Breast epithelium (tissue), 4 donors: ENCODE results near the gene KCNAB3. TPM values are rescaled to one million over a fixed set of nuclear protein-coding genes. Genes with fewer than 3 reads are reported as not detected.

ENCODE experiments used
- DNase-seq, 2 donors: peaks; one replicate each; pipeline ENCODE4 v3.0.0-alpha.2; 2019; ENCODE audit warnings: low spot score in 2 of 2
- H3K27ac ChIP-seq, 2 donors: fragments of 200-600 bp; sonication (generic) in 1 of 2; one replicate each; pipeline ENCODE4 v1.5.1; 2016 to 2019; ENCODE audit warnings: mild to moderate bottlenecking in 1 of 2
- H3K27me3 ChIP-seq, 2 donors: fragments of 200-600 bp; sonication (generic) in 1 of 2; one replicate each; pipeline versions ENCODE4 v1.5.1 to v1.6.0; 2017 to 2019; ENCODE audit warnings: control low read depth in 1 of 2, mild to moderate bottlenecking in 1 of 2
- H3K36me3 ChIP-seq: fragments of 200-600 bp; one replicate; pipeline ENCODE4 v1.5.1; 2019
- H3K4me1 ChIP-seq, 2 donors: fragments of 200-600 bp; sonication (generic); one replicate each; pipeline ENCODE4 v1.5.1; 2016 to 2019; ENCODE audit warnings: control low read depth in 1 of 2
- H3K4me3 ChIP-seq, 3 donors: fragments of 200-600 bp; sonication (generic); 1 replicate in 2 of 3; 2 replicates in 1 of 3; pipeline ENCODE4 v1.5.1; 2016 to 2019; ENCODE audit warnings: mild to moderate bottlenecking in 3 of 3, moderate library complexity in 2 of 3
- H3K9me3 ChIP-seq, 2 donors: fragments of 200-600 bp; sonication (generic) in 1 of 2; one replicate each; pipeline ENCODE4 v1.5.1; 2016 to 2019; ENCODE audit warnings: control low read depth in 1 of 2
- CTCF ChIP-seq, 3 donors: fragments of 450-650 bp; IDR thresholded peaks; one replicate each; pipeline ENCODE4 v1.5.1; 2016 to 2017; ENCODE audit warnings: antibody characterized with exemption in 3 of 3, mild to moderate bottlenecking in 3 of 3, moderate library complexity in 3 of 3
- POLR2A ChIP-seq: fragments of 450-650 bp; IDR thresholded peaks from one replicate; pipeline ENCODE4 v1.6.1; 2016; ENCODE audit warnings: antibody characterized with exemption, mild to moderate bottlenecking, moderate library complexity
- POLR2AphosphoS5 ChIP-seq, 3 donors: sonication (generic); formaldehyde crosslinking; IDR thresholded peaks; one replicate each; pipeline ENCODE4 v1.6.1; 2017; ENCODE audit warnings: antibody characterized with exemption in 3 of 3
- intact Hi-C: fragments of 100-400 bp; cut with DNase I; formaldehyde crosslinking; loops from one replicate; pipeline ENCODE4 v1.15.1; 2023; ENCODE audit warnings: low total_unique reads
- total RNA-seq, 3 donors: library from RNA; depleted of rRNA; stranded (reverse); fragments of >200 nt; gene quantifications; one replicate each; pipeline ENCODE4 v1.1.0, GENCODE V29; 2016

The KCNAB3 gene
- total RNA-seq, 3 donors from 2014 or later: 0.48 to 1.5 (median 1.3) TPM

- intact Hi-C loops: no loop called here
- Histone ChIP-seq H3K4me3 (peak overlapping the region; percentile 44 to 76 (median 52)), H3K27ac (peak overlapping the region; percentile 81 to 88), H3K36me3 (no peaks in the 10 kb centered on the region), H3K27me3 (no peaks in the 10 kb centered on the region), H3K4me1 (no peaks in the 10 kb centered on the region), H3K9me3 (no peaks in the 10 kb centered on the region)
- DNase-seq: no peak
- TF ChIP-seq POLR2AphosphoS5 (IDR thresholded peaks at IDR 0.05) (no peak), POLR2A (no peak), CTCF (IDR thresholded peaks at IDR 0.05) (no peak)
These were observed 7.3 kb downstream of the KCNAB3 start for GRCh38 chr17:7922269-7922844.

- TF ChIP-seq POLR2AphosphoS5 (IDR thresholded peaks at IDR 0.05) (no peak), CTCF (IDR thresholded peaks at IDR 0.05) (no peak), POLR2A (no peak)
- Histone ChIP-seq H3K4me3 (peak overlapping the region in 2 of 3 donors; percentile 71 to 72), H3K27me3 (no peaks in the 10 kb centered on the region), H3K27ac (peak overlapping the region; percentile 97), H3K4me1 (peaks cover 0 to 5% of the 10 kb centered on the region in 2 donors), H3K36me3 (no peaks in the 10 kb centered on the region), H3K9me3 (no peaks in the 10 kb centered on the region)
- intact Hi-C loops: loop anchor here (10.0 kb wide), 1 partner anchor 52 kb away; no protein-coding TSS in a partner anchor
- peak in 1 of 2 donors; percentile 48 for DNase-seq
These were observed 12.8 kb downstream of the KCNAB3 start for GRCh38 chr17:7916808-7917207.

DNA sequence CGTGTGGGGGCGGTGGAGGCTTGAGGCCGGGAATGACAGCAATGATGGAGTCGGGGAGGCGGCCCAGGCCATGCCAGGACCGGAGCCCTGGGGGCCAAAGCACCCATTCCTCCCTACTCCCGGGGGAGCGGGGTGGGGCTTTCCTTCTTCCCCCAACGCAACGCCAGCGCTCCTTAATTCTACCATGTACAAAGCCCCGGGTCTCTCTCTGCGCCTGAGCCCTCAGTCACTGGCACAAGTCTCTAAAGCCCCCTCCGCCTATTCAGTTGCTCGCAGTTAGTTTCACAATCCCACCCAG is 13.3 kb downstream of the KCNAB3 start:
- intact Hi-C loops: loop anchor here (10.0 kb wide), 1 partner anchor 52 kb away; no protein-coding TSS in a partner anchor
- Histone ChIP-seq H3K4me1 (peaks cover 0 to 5% of the 10 kb centered on the region in 2 donors), H3K27ac (peak overlapping the region; percentile 97), H3K36me3 (no peaks in the 10 kb centered on the region), H3K27me3 (no peaks in the 10 kb centered on the region), H3K9me3 (no peaks in the 10 kb centered on the region), H3K4me3 (peak overlapping the region; percentile 49 to 72 (median 71))
- peak; percentile 66 to 85 for DNase-seq
- TF ChIP-seq CTCF (IDR thresholded peaks at IDR 0.05) (no peak), POLR2AphosphoS5 (IDR thresholded peaks at IDR 0.05) (peak; percentile 4 to 48 (median 18))

DNA sequence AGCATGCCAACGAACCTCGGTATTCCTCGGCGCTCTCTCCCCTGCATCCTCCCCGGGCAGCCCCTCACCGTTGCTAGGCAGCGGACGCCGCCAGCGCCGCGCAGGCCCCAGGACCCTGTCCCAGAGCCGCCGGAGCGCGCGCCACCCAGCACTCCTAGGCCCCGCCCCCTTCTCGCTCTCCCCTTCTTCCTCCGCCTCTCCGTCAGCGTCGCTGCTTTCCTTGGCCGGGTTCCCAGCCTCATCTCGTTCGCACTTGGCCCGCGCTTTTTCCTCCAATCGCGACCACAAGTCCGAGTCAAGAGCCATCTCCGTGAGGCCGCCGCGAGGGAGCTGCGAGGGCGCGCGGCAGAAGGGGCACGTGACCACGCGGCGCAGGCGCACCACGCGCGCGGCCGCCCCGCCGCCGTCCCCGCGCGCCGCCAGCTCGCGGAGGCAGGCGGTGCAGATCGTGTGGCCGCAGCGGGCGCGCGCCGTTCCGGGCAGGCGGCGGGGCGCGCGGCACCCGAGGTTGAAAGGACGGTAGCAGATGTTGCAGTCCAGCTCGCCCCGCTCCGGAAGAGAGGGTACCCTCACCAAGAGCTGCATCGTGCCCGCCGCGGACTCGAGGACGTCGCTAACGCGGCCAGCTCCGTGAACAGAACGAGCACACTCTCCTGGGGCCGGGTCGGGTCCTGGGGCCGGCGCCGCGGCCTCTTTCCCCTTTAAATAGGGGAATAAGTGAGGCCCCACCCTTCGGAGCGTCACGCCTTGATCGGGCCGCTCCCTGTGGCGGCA is 13.9 kb downstream of the KCNAB3 start, which contains the start of gene RNF227:
TSS of gene RNF227 (minus strand) at position 679 of the 774 bp plus-strand sequence. CDS start at position 585, 94 bp downstream.
- TF ChIP-seq CTCF (IDR thresholded peaks at IDR 0.05): peak in 1 of 3 donors; percentile 11
- TF ChIP-seq POLR2A: no peak
- TF ChIP-seq POLR2AphosphoS5 (IDR thresholded peaks at IDR 0.05): peak; percentile 23 to 79 (median 62)
- no peaks in the 10 kb centered on the region for H3K9me3 ChIP-seq
- H3K4me1 ChIP-seq: peaks cover 0 to 5% of the 10 kb centered on the region in 2 donors
- intact Hi-C loops: loop anchor here (10.0 kb wide), 1 partner anchor 51 kb away; no protein-coding TSS in a partner anchor
- H3K36me3 ChIP-seq: peaks cover 1% of the 10 kb centered on the region
- no peaks in the 10 kb centered on the region for H3K27me3 ChIP-seq
- peak; percentile 90 to 92 for DNase-seq
- H3K4me3 ChIP-seq: peak within 1 kb of the TSS; percentile 49 to 72 (median 71)
- H3K27ac ChIP-seq: peak within 1 kb of the TSS; percentile 97

DNA sequence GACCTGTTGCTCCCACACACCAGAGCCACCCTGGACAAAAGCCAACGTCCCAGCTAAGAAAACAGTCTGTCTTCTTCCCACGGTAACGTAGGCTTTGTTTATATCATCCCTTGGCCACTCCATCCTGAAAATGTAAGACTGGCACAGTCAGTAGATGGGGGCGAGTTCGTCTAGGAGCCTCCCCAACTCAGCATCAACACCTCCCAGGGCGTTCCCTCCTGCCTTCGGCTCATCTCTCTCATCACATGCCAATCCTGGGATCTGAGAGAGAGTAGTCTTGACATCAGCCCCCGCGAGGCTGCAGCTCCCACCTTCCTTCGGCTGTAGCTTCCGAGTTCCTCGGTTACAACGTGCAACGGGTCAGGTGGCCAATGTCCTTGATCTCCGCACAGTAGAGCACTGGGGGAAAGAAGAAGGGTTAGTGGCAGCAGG is 14.5 kb downstream of the KCNAB3 start:
- H3K4me1 ChIP-seq: peaks cover 0 to 5% of the 10 kb centered on the region in 2 donors
- intact Hi-C loops: loop anchor here (10.0 kb wide), 1 partner anchor 50 kb away; no protein-coding TSS in a partner anchor
- DNase-seq: peak in 1 of 2 donors; percentile 59
- H3K4me3 ChIP-seq: peak overlapping the region; percentile 49 to 72 (median 71)
- H3K27ac ChIP-seq: peak overlapping the region; percentile 97
- no peak for TF ChIP-seq POLR2AphosphoS5 (IDR thresholded peaks at IDR 0.05)
- TF ChIP-seq CTCF (IDR thresholded peaks at IDR 0.05): no peak
- TF ChIP-seq POLR2A: no peak
- no peaks in the 10 kb centered on the region for H3K27me3 ChIP-seq
- no peaks in the 10 kb centered on the region for H3K9me3 ChIP-seq
- peaks cover 6% of the 10 kb centered on the region for H3K36me3 ChIP-seq
